Neuronal stem cell (in vitro differentiated cells): ENCODE measurements around the gene SRSF9.

Experiments
- DNase-seq: peaks from one replicate; pipeline ENCODE4 v3.0.0-alpha.2; 2013; ENCODE audit warnings: low spot score
- H2AFZ ChIP-seq: one replicate; pipeline ENCODE4 v1.6.1; 2013; ENCODE audit warnings: mild to moderate bottlenecking, low read length, inconsistent platforms
- H2AK5ac ChIP-seq: 2 replicates; pipeline ENCODE4 v1.6.1; 2013; ENCODE audit warnings: low read depth, mild to moderate bottlenecking, inconsistent platforms, low read length, moderate library complexity, mixed read lengths
- H2BK120ac ChIP-seq: 2 replicates; pipeline ENCODE4 v1.6.1; 2013; ENCODE audit warnings: low read depth, mild to moderate bottlenecking, inconsistent platforms, low read length, moderate library complexity, mixed read lengths
- H2BK12ac ChIP-seq: one replicate; pipeline ENCODE4 v1.6.1; 2013; ENCODE audit warnings: low read length, inconsistent platforms
- H2BK15ac ChIP-seq: 2 replicates; pipeline ENCODE4 v1.6.1; 2013; ENCODE audit warnings: mild to moderate bottlenecking, low read length, inconsistent platforms, mixed read lengths
- H2BK5ac ChIP-seq: one replicate; pipeline ENCODE4 v1.6.1; 2013; ENCODE audit warnings: inconsistent platforms, mild to moderate bottlenecking, low read length, moderate library complexity
- H3K14ac ChIP-seq: one replicate; pipeline ENCODE4 v1.6.1; 2013; ENCODE audit warnings: low read length, inconsistent platforms
- H3K18ac ChIP-seq: 2 replicates; pipeline ENCODE4 v1.6.1; 2013; ENCODE audit warnings: low read length, inconsistent platforms
- H3K23ac ChIP-seq: 2 replicates; pipeline ENCODE4 v1.6.1; 2013; ENCODE audit warnings: low read depth, mild to moderate bottlenecking, mixed read lengths, low read length, inconsistent platforms; ENCODE audit not compliant: poor library complexity
- H3K27ac ChIP-seq: replicated peaks from 3 replicates; pipeline ENCODE4 v1.5.1; 2013; ENCODE audit warnings: low read length, inconsistent platforms
- H3K27me3 ChIP-seq, 3 experiments: 2 replicates each; pipeline ENCODE4 v1.6.1; 2013; ENCODE audit warnings: low read length in 3 of 3, mild to moderate bottlenecking in 2 of 3, inconsistent platforms in 1 of 3, low read depth in 1 of 3, mixed read lengths in 1 of 3, moderate library complexity in 1 of 3; ENCODE audit not compliant: control insufficient read depth in 3 of 3, insufficient read depth in 3 of 3
- H3K36me3 ChIP-seq, 2 donors: replicated peaks in 1 of 2; 2 replicates each; pipeline ENCODE4 v1.6.1; 2013; ENCODE audit warnings: low read length in 2 of 2; ENCODE audit not compliant: control insufficient read depth in 2 of 2, insufficient read depth in 2 of 2
- H3K4ac ChIP-seq: 2 replicates; pipeline ENCODE4 v1.6.1; 2013; ENCODE audit warnings: inconsistent platforms, mild to moderate bottlenecking, low read length, moderate library complexity
- H3K4me1 ChIP-seq, 2 donors: 1 replicate in 1 of 2; 2 replicates in 1 of 2; pipeline ENCODE4 v1.6.1; 2013; ENCODE audit warnings: low read length in 2 of 2, low read depth in 1 of 2; ENCODE audit not compliant: control insufficient read depth in 2 of 2, insufficient read depth in 1 of 2
- H3K4me2 ChIP-seq: one replicate; pipeline ENCODE4 v1.6.1; 2013; ENCODE audit warnings: mild to moderate bottlenecking, low read length, inconsistent platforms; ENCODE audit not compliant: insufficient read depth, poor library complexity, severe bottlenecking
- H3K4me3 ChIP-seq, 2 donors: 2 replicates each; pipeline ENCODE4 v1.5.1; 2013; ENCODE audit warnings: low read length in 2 of 2, mild to moderate bottlenecking in 2 of 2, inconsistent platforms in 1 of 2, moderate library complexity in 1 of 2
- H3K79me1 ChIP-seq: one replicate; pipeline ENCODE4 v1.6.1; 2013; ENCODE audit warnings: low read depth, mild to moderate bottlenecking, inconsistent platforms, low read length, moderate library complexity
- H3K9ac ChIP-seq: one replicate; pipeline ENCODE4 v1.6.1; 2013; ENCODE audit warnings: mild to moderate bottlenecking, low read depth, low read length, inconsistent platforms; ENCODE audit not compliant: poor library complexity
- H3K9me3 ChIP-seq, 2 donors: replicated peaks in 1 of 2; 2 replicates each; pipeline versions ENCODE3 to v1.6.1; 2013; ENCODE audit warnings: low read length in 2 of 2, mild to moderate bottlenecking in 2 of 2, inconsistent platforms in 1 of 2, low read depth in 1 of 2, mixed read lengths in 1 of 2, moderate library complexity in 1 of 2; ENCODE audit not compliant: control insufficient read depth in 2 of 2, insufficient read depth in 1 of 2
- H4K8ac ChIP-seq: one replicate; pipeline ENCODE4 v1.6.1; 2013; ENCODE audit warnings: low read depth, mild to moderate bottlenecking, inconsistent platforms, low read length, moderate library complexity
- H4K91ac ChIP-seq: one replicate; pipeline ENCODE4 v1.6.1; 2013; ENCODE audit warnings: low read length, low read depth, mild to moderate bottlenecking, inconsistent platforms; ENCODE audit not compliant: poor library complexity
- WGBS, 2 donors: extraction: QIAGEN DNeasy Blood & Tissue Kit; methylation state at CpG; one replicate each; pipeline ENCODE4 v1.1.7; 2013; ENCODE audit warnings: missing lambda C conversion rate in 2 of 2, mixed read lengths in 1 of 2; ENCODE audit not compliant: insufficient read length in 2 of 2, insufficient replicate concordance in 1 of 2; ENCODE audit errors: extremely low coverage in 2 of 2; 5-methylcytosine and 5-hydroxymethylcytosine counted together

SRSF9 gene

DNA sequence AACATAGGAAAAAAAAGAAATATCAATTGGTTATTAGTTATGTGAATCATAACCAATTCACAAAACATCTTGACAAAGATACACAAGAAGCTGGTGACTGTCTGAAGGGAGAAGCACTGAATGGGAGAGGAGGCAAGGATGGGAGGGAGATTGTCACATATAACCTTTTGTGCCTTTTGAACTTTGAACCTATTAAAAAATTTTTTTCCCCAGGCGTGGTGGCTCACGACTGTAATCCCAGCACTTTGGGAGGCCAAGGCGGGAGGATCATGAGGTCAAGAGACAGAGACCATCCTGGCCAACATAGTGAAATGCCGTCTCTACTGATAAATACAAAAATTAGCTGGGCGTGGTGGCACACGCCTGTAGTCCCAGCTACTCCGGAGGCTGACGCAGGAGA lies 39.0 kb upstream of the SRSF9 start:
- no CpG with 5 or more reads among the region's 8 CpGs for WGBS, 2 donors
- Histone ChIP-seq H3K4ac (no peak overlapping the region), H3K9me3 (no peaks in the 10 kb centered on the region), H3K18ac (no peak overlapping the region), H2AFZ (no peak overlapping the region), H2BK15ac (no peak overlapping the region), H2BK120ac (no peak overlapping the region), H3K4me3 (no peak overlapping the region), H4K91ac (no peak overlapping the region), H2BK12ac (no peak overlapping the region), H2AK5ac (no peak overlapping the region), H4K8ac (no peak overlapping the region), H3K36me3 (peaks cover 14 to 74% of the 10 kb centered on the region in 2 donors), H3K79me1 (no peaks in the 10 kb centered on the region), H3K14ac (no peak overlapping the region), H3K4me1 (no peaks in the 10 kb centered on the region), H3K9ac (no peak overlapping the region), H3K27me3 (no peaks in the 10 kb centered on the region), H3K27ac (no peak overlapping the region), H2BK5ac (no peak overlapping the region), H3K4me2 (no peak overlapping the region), H3K23ac (no peak overlapping the region)
- DNase-seq: no peak

DNA sequence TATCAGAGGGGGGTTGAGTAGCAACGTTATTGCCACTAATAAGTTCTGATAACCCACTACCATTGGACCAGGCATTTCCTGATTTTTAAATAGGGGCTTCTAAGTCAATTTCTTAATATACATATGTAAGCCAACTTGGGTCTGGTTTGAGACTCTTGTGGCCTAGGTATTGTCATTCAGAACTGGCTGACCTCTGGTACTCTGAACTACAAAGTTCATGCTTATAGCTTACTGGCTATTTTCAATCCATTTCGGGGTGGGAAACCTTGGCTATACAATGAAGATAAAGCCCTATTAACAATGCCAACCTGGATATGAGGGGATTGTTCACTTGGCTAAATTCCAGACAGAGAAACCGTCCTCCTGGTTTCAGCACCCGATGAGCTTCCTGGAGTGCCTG lies 35.0 kb upstream of the SRSF9 start:
- Histone ChIP-seq H3K23ac (no peak overlapping the region), H2BK120ac (no peak overlapping the region), H3K27me3 (no peaks in the 10 kb centered on the region), H3K14ac (no peak overlapping the region), H4K8ac (no peak overlapping the region), H3K9me3 (no peaks in the 10 kb centered on the region), H3K4me3 (no peak overlapping the region), H2BK12ac (no peak overlapping the region), H3K18ac (no peak overlapping the region), H3K4me1 (no peaks in the 10 kb centered on the region), H2BK5ac (no peak overlapping the region), H2AFZ (no peak overlapping the region), H2BK15ac (no peak overlapping the region), H3K9ac (no peak overlapping the region), H3K4ac (no peak overlapping the region), H3K4me2 (no peak overlapping the region), H3K79me1 (no peaks in the 10 kb centered on the region), H4K91ac (no peak overlapping the region), H3K36me3 (peaks cover 19 to 82% of the 10 kb centered on the region in 2 donors), H3K27ac (no peak overlapping the region), H2AK5ac (no peak overlapping the region)
- no CpG with 5 or more reads among the region's 4 CpGs for WGBS, 2 donors
- no peak for DNase-seq

DNA sequence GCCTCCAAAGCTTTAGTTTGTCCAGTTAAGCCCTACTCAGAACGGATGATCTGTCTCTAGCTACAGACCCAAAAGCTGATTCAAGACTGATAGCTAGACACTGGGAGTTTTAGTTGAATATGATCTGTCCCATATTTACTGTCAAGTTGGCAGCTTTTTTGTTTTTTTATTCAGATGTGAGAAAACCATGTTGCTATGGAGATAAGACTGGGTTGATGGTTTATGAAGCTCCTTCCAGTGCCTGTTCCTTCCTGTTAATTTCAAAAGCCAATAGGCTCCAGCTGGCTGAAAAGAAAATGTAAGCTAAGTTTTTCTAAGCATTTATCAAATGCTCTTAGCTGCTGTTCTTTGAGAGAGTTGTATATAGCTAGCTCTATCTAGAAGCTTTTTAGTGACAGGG lies 31.0 kb upstream of the SRSF9 start:
- Histone ChIP-seq H3K4me2 (no peak overlapping the region), H2BK12ac (no peak overlapping the region), H3K18ac (no peak overlapping the region), H3K36me3 (peaks cover 16 to 81% of the 10 kb centered on the region in 2 donors), H3K4ac (no peak overlapping the region), H2BK120ac (no peak overlapping the region), H3K23ac (no peak overlapping the region), H3K27me3 (no peaks in the 10 kb centered on the region), H3K9ac (no peak overlapping the region), H2AFZ (no peak overlapping the region), H3K79me1 (no peaks in the 10 kb centered on the region), H4K8ac (no peak overlapping the region), H2BK5ac (no peak overlapping the region), H4K91ac (no peak overlapping the region), H2BK15ac (no peak overlapping the region), H3K4me1 (peaks cover 3 to 5% of the 10 kb centered on the region in 2 donors), H3K27ac (no peak overlapping the region), H3K4me3 (no peak overlapping the region), H3K14ac (no peak overlapping the region), H3K9me3 (no peaks in the 10 kb centered on the region), H2AK5ac (no peak overlapping the region)
- no CpG with 5 or more reads among the region's 1 CpG for WGBS, 2 donors
- no peak for DNase-seq

DNA sequence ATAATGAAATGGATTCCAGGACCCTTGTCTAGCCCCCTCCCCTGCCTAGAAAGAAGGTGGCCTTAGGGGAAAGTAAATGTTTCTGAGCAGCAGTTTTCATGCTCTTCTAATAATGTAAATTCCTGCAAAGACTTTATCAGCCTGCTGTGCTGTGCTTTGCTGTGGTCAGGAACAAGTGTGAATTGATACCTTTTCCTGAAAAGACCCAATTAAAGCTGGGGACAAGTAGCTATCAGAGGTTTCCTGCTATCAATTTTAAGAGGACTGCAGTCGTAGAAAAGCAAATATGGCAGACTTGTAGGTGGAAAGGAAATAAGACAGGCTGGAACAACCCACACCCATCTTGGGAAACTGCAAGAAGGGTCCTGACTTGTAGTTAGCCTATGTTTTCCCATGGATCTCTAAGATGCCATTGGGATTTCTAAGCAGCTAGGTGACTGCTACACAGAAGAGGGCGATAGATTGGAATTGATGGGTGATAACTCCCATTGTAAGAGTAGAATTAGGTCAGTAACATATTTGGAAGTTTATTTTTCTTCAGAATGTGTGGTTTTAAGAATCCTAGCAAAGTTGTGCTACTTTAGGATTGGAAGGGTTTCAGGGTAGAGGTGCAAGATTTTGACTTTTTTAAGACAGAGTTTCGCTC lies 29.4 kb upstream of the SRSF9 start:
- Histone ChIP-seq H3K4me3 (no peak overlapping the region), H3K27ac (no peak overlapping the region)

More for the DNA sequence above, 29.4 kb upstream of the SRSF9 start:
- H2BK12ac ChIP-seq: no peak overlapping the region
- no peak overlapping the region for H3K23ac ChIP-seq
- H2BK5ac ChIP-seq: no peak overlapping the region
- no peak overlapping the region for H3K9ac ChIP-seq
- DNase-seq: no peak
- no peak overlapping the region for H3K4me2 ChIP-seq
- H4K91ac ChIP-seq: no peak overlapping the region
- H3K4me1 ChIP-seq: peaks cover 6 to 10% of the 10 kb centered on the region in 2 donors
- no peaks in the 10 kb centered on the region for H3K27me3 ChIP-seq
- no peak overlapping the region for H2BK120ac ChIP-seq
- no peaks in the 10 kb centered on the region for H3K9me3 ChIP-seq
- H3K14ac ChIP-seq: no peak overlapping the region
- WGBS, 2 donors: no CpG with 5 or more reads among the region's 3 CpGs
- peaks cover 14 to 66% of the 10 kb centered on the region in 2 donors for H3K36me3 ChIP-seq
- no peak overlapping the region for H3K18ac ChIP-seq
- H2AK5ac ChIP-seq: no peak overlapping the region
- no peak overlapping the region for H3K4ac ChIP-seq
- H3K79me1 ChIP-seq: no peaks in the 10 kb centered on the region
- no peak overlapping the region for H2BK15ac ChIP-seq
- no peak overlapping the region for H2AFZ ChIP-seq
- H4K8ac ChIP-seq: no peak overlapping the region
